Natural killer cell treated with Interleukin-12 subunit alpha and Interleukin-12 subunit beta and Interleukin-15 and Interleukin-18, amount 100 ng/mL, for 72 hours (primary cell): ENCODE data around the gene C18orf63. TPM values are rescaled to one million over a fixed set of nuclear protein-coding genes. Genes with fewer than 3 reads are reported as not detected.

Experiments used
- ATAC-seq, 2 donors: fragments of 150-1000 bp; cut with Tn5 transposase in 1 of 2; sonication (Bioruptor Pico), chemical (Tn5 transposase) in 1 of 2; 2 replicates each; pipeline ENCODE4 v1.10.0; 2021
- DNase-seq: peaks from one replicate; pipeline ENCODE4 v3.0.0; 2022; ENCODE audit warnings: low spot score
- H3K27ac Mint-ChIP-seq, 2 donors: 1 replicate in 1 of 2; 2 replicates in 1 of 2; pipeline ENCODE4 v1.8.0; 2022; ENCODE audit warnings: mixed read lengths in 2 of 2, mild to moderate bottlenecking in 1 of 2, moderate library complexity in 1 of 2
- H3K27me3 Mint-ChIP-seq, 2 donors: 1 replicate in 1 of 2; 2 replicates in 1 of 2; pipeline ENCODE4 v1.8.0; 2022; ENCODE audit warnings: mixed read lengths in 2 of 2
- H3K36me3 Mint-ChIP-seq: one replicate; pipeline ENCODE4 v1.8.0; 2022; ENCODE audit warnings: mixed read lengths
- H3K4me1 Mint-ChIP-seq, 2 donors: 1 replicate in 1 of 2; 2 replicates in 1 of 2; pipeline ENCODE4 v1.8.0; 2022; ENCODE audit warnings: low read depth in 2 of 2, mixed read lengths in 2 of 2, mild to moderate bottlenecking in 1 of 2
- H3K4me3 Mint-ChIP-seq: one replicate; pipeline ENCODE4 v1.8.0; 2022; ENCODE audit warnings: mixed read lengths
- H3K9me3 Mint-ChIP-seq: 2 replicates; pipeline ENCODE4 v1.8.0; 2022; ENCODE audit warnings: mixed read lengths
- total RNA-seq, 2 donors: library from RNA; stranded (reverse); gene quantifications; one replicate each; pipeline ENCODE4 v1.2.3, GENCODE V29; 2022

Gene C18orf63
- total RNA-seq, 2 donors from 2014 or later = not detected

GRCh38 chr18:74382481-74383017, 66.9 kb downstream of the C18orf63 start:
- DNase-seq = no peak
- no peak overlapping the region for H3K27ac Mint-ChIP-seq
- no peaks in the 10 kb centered on the region for H3K9me3 Mint-ChIP-seq
- ATAC-seq = no peak
- H3K27me3 Mint-ChIP-seq = peaks cover 0 to 2% of the 10 kb centered on the region in 2 donors
- H3K36me3 Mint-ChIP-seq = no peaks in the 10 kb centered on the region
- H3K4me1 Mint-ChIP-seq = no peaks in the 10 kb centered on the region
- no peak overlapping the region for H3K4me3 Mint-ChIP-seq

- Mint-ChIP-seq H3K27ac (no peak overlapping the region), H3K4me1 (peaks cover 0 to 8% of the 10 kb centered on the region in 2 donors), H3K27me3 (peaks cover 0 to 11% of the 10 kb centered on the region in 2 donors), H3K36me3 (no peaks in the 10 kb centered on the region), H3K4me3 (no peak overlapping the region), H3K9me3 (no peaks in the 10 kb centered on the region)
- DNase-seq (no peak), ATAC-seq (no peak)
These were observed 71.7 kb downstream of the C18orf63 start for GRCh38 chr18:74387383-74387782.

GRCh38 chr18:74388227-74388626, 72.6 kb downstream of the C18orf63 start:
- no peak for ATAC-seq
- Mint-ChIP-seq H3K27me3 (peaks cover 4 to 19% of the 10 kb centered on the region in 2 donors), H3K4me3 (no peak overlapping the region), H3K9me3 (no peaks in the 10 kb centered on the region), H3K36me3 (no peaks in the 10 kb centered on the region), H3K27ac (no peak overlapping the region), H3K4me1 (peaks cover 0 to 8% of the 10 kb centered on the region in 2 donors)
- no peak for DNase-seq

- ATAC-seq (no peak), DNase-seq (no peak)
These were observed 73.7 kb downstream of the C18orf63 start for GRCh38 chr18:74389171-74389927.

GRCh38 chr18:74389991-74390390, 74.4 kb downstream of the C18orf63 start:
- peaks cover 0 to 8% of the 10 kb centered on the region in 2 donors for H3K4me1 Mint-ChIP-seq
- no peaks in the 10 kb centered on the region for H3K9me3 Mint-ChIP-seq
- ATAC-seq (no peak), DNase-seq (no peak)
- H3K27me3 Mint-ChIP-seq = peaks cover 9 to 32% of the 10 kb centered on the region in 2 donors
- no peak overlapping the region for H3K4me3 Mint-ChIP-seq
- no peaks in the 10 kb centered on the region for H3K36me3 Mint-ChIP-seq
- H3K27ac Mint-ChIP-seq = no peak overlapping the region

More at GRCh38 chr18:74389171-74389927, 73.7 kb downstream of the C18orf63 start:
- Mint-ChIP-seq H3K4me1 (peaks cover 0 to 8% of the 10 kb centered on the region in 2 donors), H3K4me3 (no peak overlapping the region), H3K27ac (no peak overlapping the region), H3K36me3 (no peaks in the 10 kb centered on the region), H3K9me3 (no peaks in the 10 kb centered on the region), H3K27me3 (peaks cover 9 to 26% of the 10 kb centered on the region in 2 donors)

GRCh38 chr18:74390900-74391299, 75.3 kb downstream of the C18orf63 start:
- ATAC-seq = no peak
- H3K9me3 Mint-ChIP-seq = no peaks in the 10 kb centered on the region
- no peak for DNase-seq
- peaks cover 0 to 8% of the 10 kb centered on the region in 2 donors for H3K4me1 Mint-ChIP-seq
- H3K4me3 Mint-ChIP-seq = no peak overlapping the region
- H3K27me3 Mint-ChIP-seq = peaks cover 9 to 32% of the 10 kb centered on the region in 2 donors
- H3K27ac Mint-ChIP-seq = no peak overlapping the region
- no peaks in the 10 kb centered on the region for H3K36me3 Mint-ChIP-seq

- H3K9me3 Mint-ChIP-seq = no peaks in the 10 kb centered on the region
- H3K27ac Mint-ChIP-seq = no peak overlapping the region
- H3K27me3 Mint-ChIP-seq = peaks cover 12 to 32% of the 10 kb centered on the region in 2 donors
- no peak for ATAC-seq
- no peaks in the 10 kb centered on the region for H3K36me3 Mint-ChIP-seq
- peaks cover 0 to 8% of the 10 kb centered on the region in 2 donors for H3K4me1 Mint-ChIP-seq
- DNase-seq = no peak
- H3K4me3 Mint-ChIP-seq = no peak overlapping the region
These were observed 76.7 kb downstream of the C18orf63 start for GRCh38 chr18:74392323-74392722.

- no peak overlapping the region for H3K4me3 Mint-ChIP-seq
- H3K27me3 Mint-ChIP-seq = peaks cover 17 to 37% of the 10 kb centered on the region in 2 donors
- DNase-seq = no peak
These were observed 79.4 kb downstream of the C18orf63 start for GRCh38 chr18:74395006-74395405.

GRCh38 chr18:74395648-74396154, 80.1 kb downstream of the C18orf63 start:
- no peaks in the 10 kb centered on the region for H3K36me3 Mint-ChIP-seq
- H3K9me3 Mint-ChIP-seq = no peaks in the 10 kb centered on the region
- H3K4me1 Mint-ChIP-seq = peaks cover 0 to 7% of the 10 kb centered on the region in 2 donors
- no peak overlapping the region for H3K4me3 Mint-ChIP-seq
- H3K27me3 Mint-ChIP-seq = peaks cover 17 to 39% of the 10 kb centered on the region in 2 donors
- no peak overlapping the region for H3K27ac Mint-ChIP-seq
- DNase-seq (no peak), ATAC-seq (no peak)

More at GRCh38 chr18:74395006-74395405, 79.4 kb downstream of the C18orf63 start:
- no peak for ATAC-seq
- Mint-ChIP-seq H3K4me1 (peaks cover 0 to 8% of the 10 kb centered on the region in 2 donors), H3K9me3 (no peaks in the 10 kb centered on the region), H3K27ac (no peak overlapping the region), H3K36me3 (no peaks in the 10 kb centered on the region)

- DNase-seq = no peak
- H3K9me3 Mint-ChIP-seq = no peaks in the 10 kb centered on the region
- H3K27me3 Mint-ChIP-seq = peaks cover 19 to 34% of the 10 kb centered on the region in 2 donors
- no peak for ATAC-seq
- H3K4me1 Mint-ChIP-seq = no peaks in the 10 kb centered on the region
- H3K4me3 Mint-ChIP-seq = no peak overlapping the region
- H3K36me3 Mint-ChIP-seq = no peaks in the 10 kb centered on the region
- no peak overlapping the region for H3K27ac Mint-ChIP-seq
These were observed 80.8 kb downstream of the C18orf63 start for GRCh38 chr18:74396171-74397169.

- H3K27me3 Mint-ChIP-seq = peaks cover 20 to 27% of the 10 kb centered on the region in 2 donors
- H3K9me3 Mint-ChIP-seq = no peaks in the 10 kb centered on the region
- H3K27ac Mint-ChIP-seq = no peak overlapping the region
- no peaks in the 10 kb centered on the region for H3K4me1 Mint-ChIP-seq
- H3K36me3 Mint-ChIP-seq = no peaks in the 10 kb centered on the region
- no peak overlapping the region for H3K4me3 Mint-ChIP-seq
- ATAC-seq (no peak), DNase-seq (no peak)
These were observed 81.9 kb downstream of the C18orf63 start for GRCh38 chr18:74397572-74397971.

- DNase-seq = no peak
- Mint-ChIP-seq H3K4me3 (no peak overlapping the region), H3K27ac (no peak overlapping the region), H3K9me3 (no peaks in the 10 kb centered on the region), H3K27me3 (peaks cover 11 to 14% of the 10 kb centered on the region in 2 donors), H3K4me1 (no peaks in the 10 kb centered on the region), H3K36me3 (no peaks in the 10 kb centered on the region)
- no peak for ATAC-seq
These were observed 83.7 kb downstream of the C18orf63 start for GRCh38 chr18:74399091-74399887.

GRCh38 chr18:74400813-74401212, 85.2 kb downstream of the C18orf63 start:
- Mint-ChIP-seq H3K4me3 (no peak overlapping the region), H3K9me3 (no peaks in the 10 kb centered on the region), H3K4me1 (no peaks in the 10 kb centered on the region), H3K36me3 (no peaks in the 10 kb centered on the region), H3K27me3 (peaks cover 8 to 11% of the 10 kb centered on the region in 2 donors), H3K27ac (no peak overlapping the region)
- DNase-seq (no peak), ATAC-seq (no peak)
